BJ (cell line): Measurements from ENCODE around the gene DNAJC3. TPM values are rescaled to one million over a fixed set of nuclear protein-coding genes. Genes with fewer than 3 reads are reported as not detected.

Source experiments
- CTCF ChIA-PET: fragments of 350-600 bp; formaldehyde crosslinking; extraction: SDS; loops from one replicate; lab custom pipeline; 2021; ENCODE audit warnings: antibody characterized with exemption, inconsistent platforms; lab: Yijun Ruan, JAX
- POLR2A ChIA-PET: fragments of 300-600 bp; sonication (Branson Sonifier 250); formaldehyde crosslinking; extraction: SDS; loops from one replicate; lab custom pipeline; 2021; ENCODE audit warnings: antibody characterized with exemption; lab: Charles Lee
- DNase-seq: peaks from one replicate; pipeline ENCODE4 v3.0.0-alpha.2; 2011; ENCODE audit warnings: low read depth
- H3K27me3 ChIP-seq: 2 replicates; pipeline ENCODE4 v1.6.0; 2011; ENCODE audit warnings: low read length; ENCODE audit not compliant: control insufficient read depth, insufficient read depth
- H3K36me3 ChIP-seq: 2 replicates; pipeline ENCODE4 v1.5.1; 2011; ENCODE audit warnings: low read length; ENCODE audit not compliant: control insufficient read depth, insufficient read depth
- H3K4me3 ChIP-seq: 2 replicates; pipeline ENCODE4 v1.5.1; 2011; ENCODE audit warnings: low read depth, mild to moderate bottlenecking, control low read depth, low read length
- CTCF ChIP-seq: IDR thresholded peaks from 2 replicates; pipeline ENCODE4 v1.5.1; 2011; ENCODE audit warnings: low read depth, mild to moderate bottlenecking, control low read depth, inconsistent platforms, low read length, moderate library complexity; ENCODE audit not compliant: insufficient read depth
- polyA plus RNA-seq: library from polyadenylated mRNA; depleted of rRNA; stranded (reverse); fragments of >200 nt; gene quantifications from 2 replicates; pipeline ENCODE4 v1.2.3, GENCODE V29; 2011

The DNAJC3 gene
- polyA plus RNA-seq, 1 experiment = 10.6 TPM

DNA sequence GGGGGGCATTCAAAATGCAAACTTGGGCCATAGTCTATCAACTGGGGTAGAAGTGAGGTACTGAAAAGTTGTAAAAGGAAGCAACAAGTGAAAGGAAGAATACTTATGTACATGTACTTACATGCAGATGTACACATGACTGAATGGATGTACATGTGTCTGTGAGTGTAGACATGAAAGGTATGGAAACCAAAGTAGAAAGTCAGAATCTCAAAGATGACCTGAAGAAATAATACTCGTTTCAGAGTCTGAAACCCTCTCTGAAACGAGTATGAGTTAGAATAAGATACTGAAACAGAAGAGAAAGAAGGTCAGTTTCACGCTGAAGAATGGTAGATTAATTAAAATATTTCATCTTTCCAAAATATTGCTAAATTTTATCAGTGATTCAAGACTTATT is 46.3 kb upstream of the DNAJC3 start:
- CTCF ChIA-PET = interaction anchor here (1.0 to 1.8 kb wide), 2 partner anchors 10 to 203 kb away, joined by 3 to 11 read pairs; no protein-coding TSS in a partner anchor

DNA sequence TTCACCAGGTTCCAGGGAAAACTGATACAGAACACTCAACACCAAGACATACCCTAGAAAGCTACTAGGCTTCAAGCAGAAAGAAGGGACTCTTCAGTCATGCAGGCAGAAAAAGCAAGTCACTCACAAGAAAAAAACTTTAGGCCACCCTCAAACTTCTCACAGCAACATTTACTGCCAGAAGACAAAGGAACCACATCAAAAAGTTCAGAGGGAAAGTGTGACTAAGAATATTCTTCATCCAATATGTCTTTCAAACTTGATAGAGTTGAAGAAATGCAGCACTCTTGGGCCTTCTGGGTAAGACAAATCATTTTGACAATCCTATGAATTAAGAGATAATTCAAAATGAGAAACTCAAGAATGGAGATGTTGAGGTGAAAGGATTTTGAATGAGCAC is 40.1 kb upstream of the DNAJC3 start:
- peaks cover 6% of the 10 kb centered on the region for H3K36me3 ChIP-seq
- no peaks in the 10 kb centered on the region for H3K27me3 ChIP-seq
- ChIA-PET CTCF (no interaction called here), POLR2A (no interaction called here)
- DNase-seq = no peak
- H3K4me3 ChIP-seq = no peak overlapping the region
- TF ChIP-seq CTCF = no peak

More for the DNA sequence above, 46.3 kb upstream of the DNAJC3 start:
- Histone ChIP-seq H3K36me3 (peaks cover 18% of the 10 kb centered on the region), H3K4me3 (no peak overlapping the region), H3K27me3 (no peaks in the 10 kb centered on the region)
- POLR2A ChIA-PET = no interaction called here
- no peak for DNase-seq
- no peak for TF ChIP-seq CTCF

DNA sequence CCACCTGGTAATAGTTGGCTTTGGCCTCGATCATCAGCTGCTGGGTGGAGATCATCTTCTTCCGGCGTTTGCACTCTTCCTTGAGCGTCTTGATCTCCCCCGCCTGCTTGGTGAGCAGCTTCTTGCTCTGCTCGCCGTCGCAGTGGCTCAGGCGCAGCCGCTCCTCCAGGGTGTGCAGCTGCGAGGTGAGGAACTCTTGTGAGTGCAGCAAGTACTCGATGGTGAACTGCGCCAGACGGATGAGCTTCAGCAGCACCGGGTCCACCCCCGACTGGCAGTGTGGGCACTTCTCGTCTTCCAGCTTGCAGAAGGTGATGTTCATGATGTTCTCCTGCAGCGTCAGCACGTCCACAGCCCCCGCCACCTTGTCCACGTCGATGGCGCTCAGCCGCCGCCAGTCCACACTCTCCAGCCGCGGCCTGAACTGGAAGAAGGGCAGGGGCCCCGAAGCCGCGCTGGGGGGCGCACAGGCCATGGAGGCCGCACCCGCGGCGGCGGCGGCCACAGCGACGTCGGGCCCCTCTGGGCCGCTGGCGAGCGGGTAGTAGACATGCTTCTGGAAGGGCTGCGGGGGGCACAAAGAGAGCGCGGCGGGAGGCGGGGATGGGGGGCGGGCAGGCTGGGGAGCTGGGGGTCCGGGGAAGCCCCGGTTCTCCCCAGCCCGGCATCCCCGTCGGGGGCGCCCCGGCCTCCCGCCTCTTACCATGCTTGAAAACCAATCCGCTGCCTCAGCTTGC is 35.5 kb upstream of the DNAJC3 start:
- CTCF ChIA-PET = interaction anchor here (0.6 to 1.3 kb wide), 3 partner anchors 18 to 247 kb away, joined by 3 to 4 read pairs (median 3); no protein-coding TSS in a partner anchor
- H3K4me3 ChIP-seq = peak overlapping the region; percentile 53
- POLR2A ChIA-PET = no interaction called here
- H3K36me3 ChIP-seq = no peaks in the 10 kb centered on the region; the same call in none of the 2 replicates
- H3K27me3 ChIP-seq = no peaks in the 10 kb centered on the region
- no peak; the same call in 1 of the 2 replicates for TF ChIP-seq CTCF
- DNase-seq = no peak

DNA sequence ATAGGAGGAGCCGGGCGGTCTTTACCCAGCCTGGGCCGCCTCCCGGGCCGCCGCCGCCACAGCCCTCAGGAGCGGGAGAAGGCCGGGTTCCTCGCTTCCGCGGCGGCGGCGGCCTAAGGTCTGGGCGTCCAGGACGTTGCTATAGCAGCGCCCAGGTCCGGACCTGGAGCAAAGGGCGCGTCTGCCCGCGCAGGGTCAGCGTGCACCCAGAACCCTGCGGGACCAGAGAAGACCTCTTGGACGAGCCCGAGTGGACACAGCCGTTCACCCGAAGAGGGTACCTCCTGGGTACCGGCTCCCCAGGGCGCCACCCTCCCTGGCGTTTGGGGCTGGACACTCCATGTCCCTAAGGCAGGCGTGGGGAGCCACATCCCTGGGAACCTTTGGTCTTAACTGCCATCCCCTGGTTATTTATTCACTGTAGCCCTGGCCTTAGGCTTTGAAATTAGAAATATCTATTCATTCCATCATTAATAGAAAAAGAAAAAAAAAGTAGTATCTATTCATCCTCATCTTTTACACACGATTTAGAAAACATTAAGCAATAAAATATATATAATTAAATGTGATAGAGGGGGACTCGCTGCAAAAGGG is 34.8 kb upstream of the DNAJC3 start:
- DNase-seq = no peak
- no peaks in the 10 kb centered on the region for H3K27me3 ChIP-seq
- H3K4me3 ChIP-seq = peak overlapping the region; percentile 53
- 0 out of 2 replicates have a peak, but pooled peaks have one; percentile 8 for TF ChIP-seq CTCF
- CTCF ChIA-PET = interaction anchor here (0.6 to 1.3 kb wide), 3 partner anchors 18 to 248 kb away, joined by 3 to 4 read pairs (median 3); no protein-coding TSS in a partner anchor
- no peaks in the 10 kb centered on the region; the same call in none of the 2 replicates for H3K36me3 ChIP-seq
- POLR2A ChIA-PET = no interaction called here

DNA sequence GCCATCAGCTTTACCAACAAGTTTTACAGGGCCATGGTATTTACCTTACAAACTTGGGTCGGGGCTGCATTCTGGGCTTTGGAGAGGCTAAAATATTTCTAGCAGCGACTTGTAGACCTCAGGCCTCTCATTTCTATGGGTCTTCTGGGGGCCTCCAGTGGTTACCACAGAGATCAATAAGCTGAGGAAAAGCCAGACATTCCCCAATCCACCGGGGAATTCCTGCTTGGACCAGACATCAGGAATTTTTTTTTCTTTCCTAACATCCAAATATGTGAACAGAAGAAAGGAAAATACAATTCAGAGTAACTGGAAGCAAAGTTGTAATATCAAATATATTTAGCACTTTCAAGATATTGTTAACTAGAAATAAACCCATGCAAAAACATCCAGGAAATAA is 33.9 kb upstream of the DNAJC3 start:
- no peak for DNase-seq
- ChIA-PET POLR2A (no interaction called here), CTCF (interaction anchor here (0.6 to 2.8 kb wide), 4 partner anchors 8 to 941 kb away, joined by 3 to 11 read pairs (median 4); no protein-coding TSS in a partner anchor)
- H3K36me3 ChIP-seq = no peaks in the 10 kb centered on the region; the same call in 1 of the 2 replicates
- H3K27me3 ChIP-seq = no peaks in the 10 kb centered on the region
- TF ChIP-seq CTCF = no peak
- peak overlapping the region; percentile 64 for H3K4me3 ChIP-seq
